Endothelial cell of umbilical vein (primary cell): ENCODE results near the gene LPP. TPM values are rescaled to one million over a fixed set of nuclear protein-coding genes. Genes with fewer than 3 reads are reported as not detected.

Experiments
- BruUV-seq: library from RNA; stranded (reverse); fragments of 400-500 nt; replicated peaks from 2 replicates; lab custom pipeline; 2021; lab: Mats Ljungman, UMichigan
- CTCF ChIA-PET: fragments of 300-600, 350-600 bp; sonication (Branson Sonifier 250); formaldehyde crosslinking; loops from one replicate; lab custom pipeline; 2021; ENCODE audit warnings: antibody characterized with exemption, inconsistent platforms; lab: Charles Lee
- POLR2A ChIA-PET: fragments of 300-600, 350-600 bp; sonication (Branson Sonifier 250); formaldehyde crosslinking; loops from one replicate; lab custom pipeline; 2021; ENCODE audit warnings: antibody characterized with exemption, inconsistent platforms; lab: Charles Lee
- DNase-seq: peaks from one replicate; pipeline ENCODE4 v3.0.0-alpha.2; 2011; ENCODE audit warnings: low read depth, low spot score
- FAIRE-seq: peaks from 2 replicates; lab custom pipeline; 2011; peaks lifted over from hg19 to GRCh38; lab: Jason Lieb, UNC
- H2AFZ ChIP-seq: 2 replicates; pipeline ENCODE4 v1.6.0; 2012; ENCODE audit warnings: low read depth, low read length, control low read depth, inconsistent platforms
- H3K27ac ChIP-seq: 2 replicates; pipeline ENCODE4 v1.5.1; 2011; ENCODE audit warnings: low read depth, mild to moderate bottlenecking, control low read depth, low read length, moderate library complexity; ENCODE audit not compliant: insufficient read depth
- H3K27me3 ChIP-seq, 2 experiments: 2 replicates each; pipeline versions ENCODE4 v1.6.0 to v1.6.1; 2011; ENCODE audit warnings: low read length in 2 of 2, mixed read lengths in 1 of 2; ENCODE audit not compliant: control insufficient read depth in 2 of 2, insufficient read depth in 2 of 2
- H3K36me3 ChIP-seq, 2 experiments: 2 replicates in 1 of 2; 3 replicates in 1 of 2; pipeline ENCODE4 v1.5.1; 2011; ENCODE audit warnings: low read length in 2 of 2, mild to moderate bottlenecking in 1 of 2, moderate library complexity in 1 of 2; ENCODE audit not compliant: control insufficient read depth in 2 of 2, insufficient read depth in 2 of 2; ENCODE audit errors: extremely low read depth in 1 of 2
- H3K4me1 ChIP-seq: 3 replicates; pipeline ENCODE4 v1.5.1; 2011; ENCODE audit warnings: mild to moderate bottlenecking, low read length; ENCODE audit not compliant: control insufficient read depth, insufficient read depth; ENCODE audit errors: extremely low read depth
- H3K4me2 ChIP-seq: 2 replicates; pipeline ENCODE4 v1.6.1; 2011; ENCODE audit warnings: low read length, control low read depth, mixed read lengths; ENCODE audit not compliant: insufficient read depth
- H3K4me3 ChIP-seq, 3 experiments: fragments of 200-600 bp in 1 of 3; sonication (generic), shearing (Covaris generic) in 1 of 3; replicated peaks in 1 of 3; 2 replicates each; pipeline ENCODE4 v1.5.1; 2011 to 2016; ENCODE audit warnings: control low read depth in 3 of 3, low read length in 3 of 3, mild to moderate bottlenecking in 2 of 3, inconsistent platforms in 1 of 3, low read depth in 1 of 3, moderate library complexity in 1 of 3; ENCODE audit not compliant: insufficient read depth in 1 of 3
- H3K79me2 ChIP-seq: 2 replicates; pipeline ENCODE4 v1.6.0; 2012; ENCODE audit warnings: low read length, inconsistent platforms; ENCODE audit not compliant: control insufficient read depth, insufficient read depth
- H3K9ac ChIP-seq: replicated peaks from 2 replicates; pipeline ENCODE3; 2011; ENCODE audit warnings: low read length, control low read depth; ENCODE audit not compliant: insufficient read depth; ENCODE audit errors: extremely low read depth
- H3K9me1 ChIP-seq: replicated peaks from 3 replicates; pipeline ENCODE4 v1.6.0; 2011; ENCODE audit warnings: mild to moderate bottlenecking, low read length; ENCODE audit not compliant: control insufficient read depth, insufficient read depth; ENCODE audit errors: extremely low read depth
- H3K9me3 ChIP-seq: replicated peaks from 2 replicates; pipeline ENCODE4 v1.5.1; 2012; ENCODE audit warnings: low read length, inconsistent platforms; ENCODE audit not compliant: control insufficient read depth, insufficient read depth
- H4K20me1 ChIP-seq: replicated peaks from 2 replicates; pipeline ENCODE3; 2011; ENCODE audit warnings: mild to moderate bottlenecking, low read length; ENCODE audit not compliant: control insufficient read depth, insufficient read depth; ENCODE audit errors: extremely low read depth
- EZH2 ChIP-seq: IDR thresholded peaks from 2 replicates; pipeline ENCODE4 v1.6.1; 2012; ENCODE audit warnings: borderline replicate concordance, low read depth, mild to moderate bottlenecking, moderate library complexity, low read length, inconsistent platforms; ENCODE audit not compliant: severe bottlenecking
- FOS ChIP-seq: IDR thresholded peaks from 2 replicates; pipeline ENCODE4 v1.6.1; 2011; ENCODE audit warnings: mild to moderate bottlenecking, low read length, moderate library complexity, borderline replicate concordance; ENCODE audit not compliant: insufficient read depth
- GATA2 ChIP-seq: IDR thresholded peaks from 2 replicates; pipeline ENCODE4 v1.7.0; 2011; ENCODE audit warnings: low read depth, mild to moderate bottlenecking, moderate library complexity, mixed read lengths, low read length; ENCODE audit not compliant: insufficient read length, insufficient read depth
- JUN ChIP-seq: IDR thresholded peaks from 2 replicates; pipeline ENCODE4 v1.6.1; 2011; ENCODE audit warnings: borderline replicate concordance, low read depth; ENCODE audit not compliant: insufficient read length, insufficient read depth
- MYC ChIP-seq: IDR thresholded peaks from one replicate; pipeline ENCODE4 v1.6.1; 2011; ENCODE audit warnings: mild to moderate bottlenecking, low read depth, low read length
- POLR2A ChIP-seq: IDR thresholded peaks from 2 replicates; pipeline ENCODE4 v1.6.1; 2012; ENCODE audit warnings: low read depth, mild to moderate bottlenecking, control low read depth, low read length
- POLR2AphosphoS5 ChIP-seq: IDR thresholded peaks from 2 replicates; pipeline ENCODE4 v1.6.1; 2012; ENCODE audit warnings: low read depth, mild to moderate bottlenecking, control low read depth, low read length, moderate library complexity; ENCODE audit not compliant: insufficient read depth
- dilution Hi-C: fragments of 300-500 bp; cut with MboI; formaldehyde crosslinking; loops from one replicate; pipeline ENCODE4 v1.15.0; 2019; ENCODE audit warnings: low sequenced_read_pairs; ENCODE audit not compliant: extremely low pct_ligation_motif_present
- intact Hi-C: fragments of 100-400 bp; cut with micrococcal nuclease; formaldehyde crosslinking; loops from one replicate; pipeline ENCODE4 v1.10.0; 2022
- polyA plus RNA-seq, 4 experiments: library from polyadenylated mRNA; depleted of rRNA in 3 of 4; stranded (reverse) in 3 of 4; unstranded in 1 of 4; fragments of >200 nt; gene quantifications; 2 replicates each; pipeline versions ENCODE4 v1.2.1 to v1.2.3, GENCODE V29; 2011 to 2012; ENCODE audit warnings: missing spikeins in 1 of 4
- total RNA-seq: library from RNA; stranded (reverse); gene quantifications from 2 replicates; pipeline ENCODE4 v1.2.3, GENCODE V29; 2021
- TF ChIP-seq, protein P1 (sequence below): IDR thresholded peaks from 2 replicates; pipeline ENCODE4 v1.6.1; 2011; ENCODE audit not compliant: insufficient read depth, insufficient read length
- TF ChIP-seq, protein P2 (sequence below), 2 donors: IDR thresholded peaks; 1 replicate in 1 of 2; 2 replicates in 1 of 2; pipeline ENCODE4 v1.5.1; 2011; ENCODE audit warnings: low read length in 2 of 2, mild to moderate bottlenecking in 2 of 2, moderate library complexity in 2 of 2, control low read depth in 1 of 2, inconsistent platforms in 1 of 2, low read depth in 1 of 2; ENCODE audit not compliant: insufficient read depth in 1 of 2; ENCODE audit errors: extremely low read depth in 1 of 2

Gene LPP
- total and polyA plus RNA-seq, 2 donors (not counting 3 experiments of a cell fraction or from before 2014, with no cell fraction given), result 16.9 to 153 TPM

DNA sequence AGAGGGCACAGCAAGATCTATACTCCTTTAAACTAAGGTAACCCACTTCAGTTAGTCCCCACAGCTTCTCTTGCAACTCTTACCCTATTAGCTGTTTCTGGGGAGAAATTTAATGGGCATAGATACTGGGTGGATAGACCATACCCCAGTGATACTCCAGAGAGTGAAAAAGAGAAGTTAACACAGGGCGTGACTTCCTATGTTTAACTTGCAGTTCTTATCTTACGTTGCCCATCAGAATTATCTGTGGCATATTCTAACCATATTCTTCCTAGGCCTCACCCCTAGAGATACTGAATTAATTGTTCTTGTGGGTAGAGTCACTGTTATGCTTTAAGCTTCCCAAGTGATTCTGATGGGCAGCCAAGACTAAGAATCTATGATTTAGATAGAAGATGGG, 532.4 kb downstream of the LPP start:
- no peaks in the 10 kb centered on the region for H3K9me1 ChIP-seq
- no peak for TF ChIP-seq POLR2AphosphoS5
- no peak for TF ChIP-seq FOS
- TF ChIP-seq, protein P1, sequence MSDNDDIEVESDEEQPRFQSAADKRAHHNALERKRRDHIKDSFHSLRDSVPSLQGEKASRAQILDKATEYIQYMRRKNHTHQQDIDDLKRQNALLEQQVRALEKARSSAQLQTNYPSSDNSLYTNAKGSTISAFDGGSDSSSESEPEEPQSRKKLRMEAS, result no peak
- no peak for TF ChIP-seq JUN
- TF ChIP-seq GATA2, result no peak
- TF ChIP-seq, protein P2, sequence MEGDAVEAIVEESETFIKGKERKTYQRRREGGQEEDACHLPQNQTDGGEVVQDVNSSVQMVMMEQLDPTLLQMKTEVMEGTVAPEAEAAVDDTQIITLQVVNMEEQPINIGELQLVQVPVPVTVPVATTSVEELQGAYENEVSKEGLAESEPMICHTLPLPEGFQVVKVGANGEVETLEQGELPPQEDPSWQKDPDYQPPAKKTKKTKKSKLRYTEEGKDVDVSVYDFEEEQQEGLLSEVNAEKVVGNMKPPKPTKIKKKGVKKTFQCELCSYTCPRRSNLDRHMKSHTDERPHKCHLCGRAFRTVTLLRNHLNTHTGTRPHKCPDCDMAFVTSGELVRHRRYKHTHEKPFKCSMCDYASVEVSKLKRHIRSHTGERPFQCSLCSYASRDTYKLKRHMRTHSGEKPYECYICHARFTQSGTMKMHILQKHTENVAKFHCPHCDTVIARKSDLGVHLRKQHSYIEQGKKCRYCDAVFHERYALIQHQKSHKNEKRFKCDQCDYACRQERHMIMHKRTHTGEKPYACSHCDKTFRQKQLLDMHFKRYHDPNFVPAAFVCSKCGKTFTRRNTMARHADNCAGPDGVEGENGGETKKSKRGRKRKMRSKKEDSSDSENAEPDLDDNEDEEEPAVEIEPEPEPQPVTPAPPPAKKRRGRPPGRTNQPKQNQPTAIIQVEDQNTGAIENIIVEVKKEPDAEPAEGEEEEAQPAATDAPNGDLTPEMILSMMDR (IDR thresholded peaks at IDR 0.05; ENCODE audit: extremely low read depth in 1 of 2, insufficient read depth in 1 of 2, low read depth in 1 of 2, low read length in 2 of 2), result no peak
- no peak for TF ChIP-seq POLR2A
- TF ChIP-seq MYC, result no peak
- no peak for TF ChIP-seq EZH2
- no peak overlapping the region for H3K4me3 ChIP-seq
- no peak overlapping the region for H3K4me2 ChIP-seq
- no peaks in the 10 kb centered on the region for H4K20me1 ChIP-seq
- intact Hi-C loops, result loop anchor here (5.0 kb wide), 1 partner anchor 944 kb away; no protein-coding TSS in a partner anchor
- no peaks in the 10 kb centered on the region for H3K27me3 ChIP-seq
- no peak for FAIRE-seq
- no peaks in the 10 kb centered on the region for H3K36me3 ChIP-seq
- no peak overlapping the region for H3K9ac ChIP-seq
- H3K27ac ChIP-seq, result no peak overlapping the region
- BruUV-seq, result no TSS peak
- H3K4me1 ChIP-seq, result peaks cover 7% of the 10 kb centered on the region
- no peak overlapping the region for H2AFZ ChIP-seq
- CTCF ChIA-PET, result interaction anchor here (0.8 to 1.3 kb wide), 5 partner anchors 9 to 945 kb away, joined by 3 to 6 read pairs (median 3); no protein-coding TSS in a partner anchor
- POLR2A ChIA-PET, result no interaction called here
- dilution Hi-C loops, result no loop called here
- no peak for DNase-seq
- H3K9me3 ChIP-seq, result no peaks in the 10 kb centered on the region
- H3K79me2 ChIP-seq, result no peaks in the 10 kb centered on the region
